Heart right ventricle (tissue), 16 donors: ENCODE data around the gene IGF2BP1. TPM values are rescaled to one million over a fixed set of nuclear protein-coding genes. Genes with fewer than 3 reads are reported as not detected.

ENCODE experiments used
- ATAC-seq, 8 donors: fragments of 200-7000 bp; cut with Tn5 transposase; one replicate each; pipeline ENCODE4 v1.9.1; 2020; ENCODE audit warnings: mild to moderate bottlenecking in 8 of 8, moderate library complexity in 8 of 8, moderate number of reproducible peaks in 1 of 8
- DNase-seq, 2 donors: peaks; one replicate each; pipeline ENCODE4 v3.0.0-alpha.2; 2020
- H3K27ac ChIP-seq, 10 donors: fragments of 200-600 bp; sonication (generic) in 2 of 10; one replicate each; pipeline versions ENCODE4 v1.5.0 to v1.8.0; 2020 to 2022; ENCODE audit warnings: mild to moderate bottlenecking in 3 of 10
- H3K27me3 ChIP-seq, 7 donors: fragments of 200-600 bp; one replicate each; pipeline ENCODE4 v1.8.0; 2021 to 2022; ENCODE audit warnings: mild to moderate bottlenecking in 2 of 7
- H3K36me3 ChIP-seq, 9 donors: fragments of 200-600 bp; sonication (generic) in 1 of 9; one replicate each; pipeline versions ENCODE4 v1.5.0 to v1.8.0; 2020 to 2022; ENCODE audit warnings: mild to moderate bottlenecking in 2 of 9
- H3K4me1 ChIP-seq, 9 donors: fragments of 200-600 bp; sonication (generic) in 1 of 9; one replicate each; pipeline versions ENCODE4 v1.5.0 to v1.8.0; 2020 to 2022; ENCODE audit warnings: mild to moderate bottlenecking in 4 of 9
- H3K4me3 ChIP-seq, 10 donors: fragments of 200-600 bp; sonication (generic) in 2 of 10; one replicate each; pipeline versions ENCODE4 v1.5.0 to v1.8.0; 2020 to 2022; ENCODE audit warnings: mild to moderate bottlenecking in 7 of 10, moderate library complexity in 2 of 10
- H3K9me3 ChIP-seq, 11 donors: fragments of 200-600 bp in 10 of 11; sonication (generic) in 2 of 11; one replicate each; pipeline versions ENCODE4 v1.5.0 to v1.8.0; 2013 to 2022; ENCODE audit warnings: mild to moderate bottlenecking in 2 of 11, control low read depth in 1 of 11, moderate library complexity in 1 of 11
- CTCF ChIP-seq, 9 donors: fragments of 200-600 bp; sonication (generic) in 2 of 9; IDR thresholded peaks; one replicate each; pipeline versions ENCODE4 v1.5.0 to v1.8.0; 2021 to 2022; ENCODE audit warnings: antibody characterized with exemption in 9 of 9, mild to moderate bottlenecking in 5 of 9, moderate library complexity in 1 of 9
- WGBS, 2 donors: extraction: QIAGEN DNeasy Blood & Tissue Kit; methylation state at CpG; one replicate each; pipeline ENCODE4 v1.1.7; 2013; ENCODE audit warnings: inconsistent platforms in 1 of 2; 5-methylcytosine and 5-hydroxymethylcytosine counted together
- intact Hi-C, 10 donors: fragments of 100-400 bp; cut with DNase I; formaldehyde crosslinking; loops; one replicate each; pipeline versions ENCODE4 v1.11.1 to v1.14.2; 2022
- polyA plus RNA-seq, 2 donors: library from polyadenylated mRNA; stranded (reverse); fragments of 200-250 nt; gene quantifications; one replicate each; pipeline ENCODE4 v1.2.3, GENCODE V29; 2013
- total RNA-seq, 10 donors: library from RNA; stranded (reverse); fragmentation: NEBNext Ultra II Directional in 3 of 10; extraction: Animal tissue kit (Norgen Biotek cat#: 25700) in 3 of 10; gene quantifications; one replicate each; pipeline versions ENCODE4 v1.2.1 to v1.2.4, GENCODE V29; 2021 to 2023
- donor health status: Arrhythmogenic right ventricular cardiomyopathy.
- donor health status: ischemic (EF 13 %, LVEDD 7.1; RV severe dilation, severe dysfunction).
- donor health status: healthy with polysubstance abuse.
- donor health status: DM: no; HTN: yes; CAD: no.
- donor health status: DM: no; HTN: no; CAD: no.
- donor health status: ischemic (EF 25% LVEDD 6.9; RV normal size, moderate dysfunction).
- donor health status: ischemic (EF 25% LVEDD 5.7; RV mildly dilated, moderate dysfunction).
- donor health status: healthy.
- donor health status: DM: yes; HTN: yes; CAD: no.
- donor health status: Ischemic cardiomyopathy.
- donor health status: ischemic (EF 35%, LVEDD 5.7; RV mildly dilated, moderate dysfunction).
- donor health status: nonischemic (EF 11% LVEDD 7.7; RV severe dilation, severe dysfunction).
- donor health status: DM: yes; HTN: yes; CAD: no.
- donor health status: PGD.
- donor health status: ischemic (EF 29% LVEDD 5.4; RV normal size, mild dysfunction).
- donor health status: nonischemic (EF 23%, LVEDD 6.1; RV moderate dilation, normal function).

IGF2BP1 gene
- total and polyA plus RNA-seq, 12 donors, result 0.01 TPM; not detected in 11

GRCh38 chr17:49074851-49075540, 77.8 kb downstream of the IGF2BP1 start:
- ATAC-seq (no peak), DNase-seq (no peak)
- Histone ChIP-seq H3K27me3 (peaks cover 0 to 63% (median 41%) of the 10 kb centered on the region in 7 donors), H3K9me3 (no peaks in the 10 kb centered on the region), H3K4me3 (no peak overlapping the region), H3K4me1 (no peaks in the 10 kb centered on the region), H3K36me3 (no peaks in the 10 kb centered on the region), H3K27ac (no peak overlapping the region)
- intact Hi-C loops, result no loop called here
- WGBS, 2 donors, result 75 to 86% methylated on average over 3 of the region's 3 CpGs
- no peak for TF ChIP-seq CTCF (IDR thresholded peaks at IDR 0.05)

GRCh38 chr17:49076573-49077384, 79.6 kb downstream of the IGF2BP1 start:
- DNase-seq (no peak), ATAC-seq (no peak)
- Histone ChIP-seq H3K27me3 (peaks cover 0 to 63% (median 45%) of the 10 kb centered on the region in 7 donors), H3K27ac (no peak overlapping the region), H3K9me3 (no peaks in the 10 kb centered on the region), H3K36me3 (no peaks in the 10 kb centered on the region), H3K4me1 (no peaks in the 10 kb centered on the region), H3K4me3 (no peak overlapping the region)
- no peak for TF ChIP-seq CTCF (IDR thresholded peaks at IDR 0.05)
- 54 to 58% methylated on average over 7 of the region's 7 CpGs for WGBS, 2 donors
- intact Hi-C loops, result no loop called here

GRCh38 chr17:49078248-49078647, 81.1 kb downstream of the IGF2BP1 start:
- no peaks in the 10 kb centered on the region for H3K36me3 ChIP-seq
- H3K4me1 ChIP-seq, result no peaks in the 10 kb centered on the region
- TF ChIP-seq CTCF (IDR thresholded peaks at IDR 0.05), result no peak
- intact Hi-C loops, result no loop called here
- DNase-seq (no peak), ATAC-seq (no peak)
- H3K4me3 ChIP-seq, result no peak overlapping the region
- no peak overlapping the region for H3K27ac ChIP-seq
- H3K9me3 ChIP-seq, result no peaks in the 10 kb centered on the region
- 80% methylated on average over 7 of the region's 7 CpGs for WGBS, 2 donors
- peaks cover 0 to 62% (median 45%) of the 10 kb centered on the region in 7 donors for H3K27me3 ChIP-seq

- no peak overlapping the region for H3K4me3 ChIP-seq
- peaks cover 0 to 59% (median 48%) of the 10 kb centered on the region in 7 donors for H3K27me3 ChIP-seq
- no peaks in the 10 kb centered on the region for H3K4me1 ChIP-seq
- intact Hi-C loops, result no loop called here
- no peaks in the 10 kb centered on the region for H3K9me3 ChIP-seq
- WGBS, 2 donors, result 83 to 84% methylated on average over 10 of the region's 10 CpGs
- ATAC-seq (no peak), DNase-seq (no peak)
- H3K36me3 ChIP-seq, result no peaks in the 10 kb centered on the region
- H3K27ac ChIP-seq, result no peak overlapping the region
- no peak for TF ChIP-seq CTCF (IDR thresholded peaks at IDR 0.05)
These were observed 82.9 kb downstream of the IGF2BP1 start for GRCh38 chr17:49079840-49080663.
